KMS-11 (cell line): ENCODE results near the gene MAP3K4.

Experiments used
- H2AFZ ChIP-seq: fragments of 200-600 bp; sonication (generic); 2 replicates; pipeline ENCODE4 v1.6.1; 2016; ENCODE audit warnings: antibody characterized with exemption, mixed run types, low read depth
- H3K27ac ChIP-seq: fragments of 200-600 bp; sonication (generic); 2 replicates; pipeline ENCODE4 v1.6.1; 2016; ENCODE audit warnings: mild to moderate bottlenecking, mixed run types
- H3K27me3 ChIP-seq: fragments of 200-600 bp; sonication (generic); 2 replicates; pipeline ENCODE4 v1.6.1; 2017; ENCODE audit warnings: mild to moderate bottlenecking, low read depth, mixed run types, moderate library complexity; ENCODE audit not compliant: insufficient read depth
- H3K36me3 ChIP-seq: fragments of 200-600 bp; sonication (generic); 2 replicates; pipeline ENCODE4 v1.6.1; 2017; ENCODE audit warnings: mild to moderate bottlenecking, mixed run types; ENCODE audit not compliant: insufficient read depth
- H3K4me1 ChIP-seq: fragments of 200-600 bp; sonication (generic); 2 replicates; pipeline ENCODE4 v1.6.1; 2016; ENCODE audit warnings: mild to moderate bottlenecking, low read depth, mixed run types; ENCODE audit not compliant: poor library complexity, severe bottlenecking
- H3K4me2 ChIP-seq: fragments of 200-600 bp; sonication (generic); 2 replicates; pipeline ENCODE4 v1.7.0; 2016; ENCODE audit warnings: mild to moderate bottlenecking, mixed run types
- H3K4me3 ChIP-seq: fragments of 200-600 bp; sonication (generic); IDR thresholded peaks from 2 replicates; pipeline ENCODE4 v1.6.1; 2017; ENCODE audit warnings: low read depth, low read length, mixed read lengths; ENCODE audit not compliant: insufficient read depth
- H3K79me2 ChIP-seq: fragments of 200-600 bp; sonication (generic); 2 replicates; pipeline ENCODE4 v1.6.1; 2016; ENCODE audit warnings: low read depth, mixed run types; ENCODE audit not compliant: insufficient read depth
- H3K9ac ChIP-seq: fragments of 200-600 bp; sonication (generic); 2 replicates; pipeline ENCODE4 v1.6.1; 2016; ENCODE audit warnings: mild to moderate bottlenecking, mixed run types
- H4K20me1 ChIP-seq: fragments of 200-600 bp; sonication (generic); 2 replicates; pipeline ENCODE4 v1.6.1; 2016; ENCODE audit warnings: mild to moderate bottlenecking, mixed run types; ENCODE audit not compliant: insufficient read depth
- CTCF ChIP-seq: fragments of 200-600 bp; sonication (generic); conservative IDR thresholded peaks from 2 replicates; pipeline ENCODE4 v1.6.1; 2017; ENCODE audit warnings: low read depth, mild to moderate bottlenecking, antibody characterized with exemption, low read length, moderate library complexity, mixed read lengths

MAP3K4 gene

GRCh38 chr6:161125591-161125990 lies 134.0 kb downstream of the MAP3K4 start:
- Histone ChIP-seq H3K4me3 (no peak overlapping the region), H3K36me3 (no peaks in the 10 kb centered on the region), H3K79me2 (no peaks in the 10 kb centered on the region), H3K9ac (no peak overlapping the region), H3K4me2 (no peak overlapping the region), H3K27ac (no peak overlapping the region), H4K20me1 (no peaks in the 10 kb centered on the region), H3K27me3 (no peaks in the 10 kb centered on the region), H3K4me1 (no peaks in the 10 kb centered on the region), H2AFZ (no peak overlapping the region)
- no peak for TF ChIP-seq CTCF

GRCh38 chr6:161127071-161127740 lies 135.6 kb downstream of the MAP3K4 start:
- H3K27me3 ChIP-seq, result no peaks in the 10 kb centered on the region
- H3K79me2 ChIP-seq, result no peaks in the 10 kb centered on the region
- H3K9ac ChIP-seq, result no peak overlapping the region
- H3K27ac ChIP-seq, result no peak overlapping the region
- no peak overlapping the region for H2AFZ ChIP-seq
- H3K4me1 ChIP-seq, result no peaks in the 10 kb centered on the region
- H4K20me1 ChIP-seq, result no peaks in the 10 kb centered on the region
- H3K4me2 ChIP-seq, result no peak overlapping the region
- TF ChIP-seq CTCF, result no peak
- H3K4me3 ChIP-seq, result no peak overlapping the region
- H3K36me3 ChIP-seq, result no peaks in the 10 kb centered on the region

- Histone ChIP-seq H4K20me1 (no peaks in the 10 kb centered on the region), H3K79me2 (no peaks in the 10 kb centered on the region), H2AFZ (no peak overlapping the region), H3K27ac (no peak overlapping the region), H3K27me3 (no peaks in the 10 kb centered on the region), H3K36me3 (no peaks in the 10 kb centered on the region), H3K9ac (no peak overlapping the region), H3K4me3 (no peak overlapping the region), H3K4me1 (no peaks in the 10 kb centered on the region), H3K4me2 (no peak overlapping the region)
- no peak for TF ChIP-seq CTCF
Measured at GRCh38 chr6:161128230-161128629, 136.7 kb downstream of the MAP3K4 start.

GRCh38 chr6:161128680-161129196 lies 137.2 kb downstream of the MAP3K4 start:
- Histone ChIP-seq H3K79me2 (no peaks in the 10 kb centered on the region), H2AFZ (no peak overlapping the region), H3K27me3 (no peaks in the 10 kb centered on the region), H4K20me1 (no peaks in the 10 kb centered on the region), H3K4me1 (no peaks in the 10 kb centered on the region), H3K27ac (no peak overlapping the region), H3K9ac (no peak overlapping the region), H3K4me3 (no peak overlapping the region), H3K4me2 (no peak overlapping the region), H3K36me3 (no peaks in the 10 kb centered on the region)
- TF ChIP-seq CTCF, result no peak
